Putamen (tissue), 1 donor: ENCODE data around the gene PLEKHN1.
A peak's percentile ranks its signal among the peaks of the same experiment; 100 is the strongest.
"Not testable (repeated sequence)": the region's sequence is repeated elsewhere in the genome, so short reads cannot be mapped to it uniquely, and the experiment has no call there.

Source experiments
- DNase-seq: peaks from one replicate; pipeline ENCODE4 v3.0.0-alpha.2; 2016; ENCODE audit warnings: low spot score

PLEKHN1 gene

GRCh38 chr1:1013105-1013921 lies 47.0 kb downstream of the PLEKHN1 start, which contains the start of gene ISG15:
Gene ISG15 (plus strand): TSS chr1:1013497. CDS start chr1:1013574, 77 bp downstream.
- peak; percentile 79 for DNase-seq

DNA sequence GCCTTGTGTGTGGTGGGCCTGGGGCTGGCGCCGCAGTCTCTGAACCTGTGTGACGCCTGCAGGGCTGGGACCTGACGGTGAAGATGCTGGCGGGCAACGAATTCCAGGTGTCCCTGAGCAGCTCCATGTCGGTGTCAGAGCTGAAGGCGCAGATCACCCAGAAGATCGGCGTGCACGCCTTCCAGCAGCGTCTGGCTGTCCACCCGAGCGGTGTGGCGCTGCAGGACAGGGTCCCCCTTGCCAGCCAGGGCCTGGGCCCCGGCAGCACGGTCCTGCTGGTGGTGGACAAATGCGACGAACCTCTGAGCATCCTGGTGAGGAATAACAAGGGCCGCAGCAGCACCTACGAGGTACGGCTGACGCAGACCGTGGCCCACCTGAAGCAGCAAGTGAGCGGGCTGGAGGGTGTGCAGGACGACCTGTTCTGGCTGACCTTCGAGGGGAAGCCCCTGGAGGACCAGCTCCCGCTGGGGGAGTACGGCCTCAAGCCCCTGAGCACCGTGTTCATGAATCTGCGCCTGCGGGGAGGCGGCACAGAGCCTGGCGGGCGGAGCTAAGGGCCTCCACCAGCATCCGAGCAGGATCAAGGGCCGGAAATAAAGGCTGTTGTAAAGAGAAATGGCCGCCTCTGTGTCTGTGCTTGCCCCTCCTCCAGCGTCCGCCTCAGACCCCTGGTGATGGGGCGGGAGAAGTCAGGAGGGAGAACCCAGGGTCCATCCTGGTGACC lies 47.8 kb downstream of the PLEKHN1 start:
- DNase-seq = no peak

GRCh38 chr1:1014799-1015681 lies 48.8 kb downstream of the PLEKHN1 start:
- DNase-seq = no peak

- not testable (repeated sequence) for DNase-seq
Observed at GRCh38 chr1:1017397-1018320, 51.4 kb downstream of the PLEKHN1 start.

DNA sequence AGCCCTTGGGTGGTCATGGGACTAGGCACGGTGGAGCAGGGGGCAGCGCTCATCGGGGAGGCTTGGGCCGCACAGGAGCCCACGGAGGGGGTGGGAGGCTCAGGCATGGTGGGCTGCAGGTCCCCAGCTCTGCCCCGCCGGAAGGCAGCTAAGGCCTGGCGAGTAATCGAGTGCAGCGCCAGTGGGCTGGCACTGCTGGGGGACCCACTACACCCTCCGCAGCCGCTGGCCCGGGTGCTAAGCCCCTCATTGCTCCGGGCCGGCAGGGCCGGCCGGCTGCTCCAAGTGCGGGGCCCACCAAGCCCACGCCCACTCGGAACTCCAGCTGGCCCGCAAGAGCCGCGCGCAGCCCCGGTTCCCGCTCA lies 52.0 kb downstream of the PLEKHN1 start:
- DNase-seq = not testable (repeated sequence)

- DNase-seq = peak; percentile 90
Observed at GRCh38 chr1:1019122-1019999, 53.1 kb downstream of the PLEKHN1 start.

DNA sequence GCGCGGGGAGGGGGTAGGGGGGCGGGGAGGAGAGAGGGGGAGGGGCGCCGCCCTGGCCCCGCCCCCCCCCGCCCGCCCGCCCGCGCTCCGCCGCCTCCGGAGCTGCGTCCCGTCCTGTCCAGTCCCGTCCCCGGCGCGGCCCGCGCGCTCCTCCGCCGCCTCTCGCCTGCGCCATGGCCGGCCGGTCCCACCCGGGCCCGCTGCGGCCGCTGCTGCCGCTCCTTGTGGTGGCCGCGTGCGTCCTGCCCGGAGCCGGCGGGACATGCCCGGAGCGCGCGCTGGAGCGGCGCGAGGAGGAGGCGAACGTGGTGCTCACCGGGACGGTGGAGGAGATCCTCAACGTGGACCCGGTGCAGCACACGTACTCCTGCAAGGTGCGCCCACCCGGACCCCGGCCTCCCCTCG lies 53.7 kb downstream of the PLEKHN1 start, which contains the start of gene AGRN:
TSS of gene AGRN (plus strand) at position 121 of the 405 bp plus-strand sequence. CDS start at position 174, 53 bp downstream.
- DNase-seq = no peak

- no peak for DNase-seq
Observed at GRCh38 chr1:1020415-1021009, 54.2 kb downstream of the PLEKHN1 start.

DNA sequence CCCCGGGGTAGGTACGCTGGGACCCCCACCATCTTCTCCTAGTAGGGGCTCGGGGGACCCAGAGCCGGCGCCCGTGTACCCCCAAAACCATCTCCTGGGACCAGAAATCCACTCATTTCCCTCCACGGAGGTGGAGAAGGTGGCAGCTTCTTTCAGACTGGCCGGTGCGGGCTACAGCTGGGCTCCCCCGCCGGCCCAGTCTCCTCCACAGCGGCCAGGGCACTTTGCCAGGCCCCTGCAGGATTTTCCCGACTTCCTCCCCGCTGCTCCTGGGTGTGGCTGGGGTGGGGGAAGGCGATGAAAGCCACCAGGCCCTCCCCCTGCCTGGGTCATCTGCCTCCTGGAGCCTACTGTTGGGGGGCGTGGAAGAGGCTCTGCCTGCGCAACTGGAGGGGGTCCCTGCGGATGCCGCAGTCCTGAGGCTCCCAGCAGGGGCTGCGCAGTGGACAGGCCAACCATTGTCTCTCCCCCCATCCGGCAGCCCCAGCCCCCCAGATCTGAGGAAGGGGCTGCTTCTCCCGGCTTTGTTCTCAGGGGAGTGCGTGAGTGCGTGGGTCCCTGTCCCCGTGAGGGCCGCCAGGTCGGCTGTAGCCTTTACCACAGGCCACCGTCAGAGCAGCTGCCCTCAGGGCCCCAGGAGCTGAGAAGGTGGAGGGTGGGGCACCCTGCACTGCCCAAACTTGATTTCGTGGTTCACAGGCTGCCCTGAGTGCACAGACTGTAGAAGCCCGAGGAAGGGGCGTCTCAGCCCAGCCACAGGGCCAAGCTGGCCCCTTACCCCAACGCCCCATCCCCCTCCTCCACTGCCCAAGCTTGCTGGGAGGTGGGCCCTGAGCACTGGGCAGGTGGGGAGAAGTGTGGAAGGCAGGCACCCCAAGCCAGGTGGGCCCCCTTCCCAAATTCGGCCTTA lies 55.0 kb downstream of the PLEKHN1 start:
- DNase-seq = no peak

- no peak for DNase-seq
Observed at GRCh38 chr1:1021920-1022259, 55.6 kb downstream of the PLEKHN1 start.

DNA sequence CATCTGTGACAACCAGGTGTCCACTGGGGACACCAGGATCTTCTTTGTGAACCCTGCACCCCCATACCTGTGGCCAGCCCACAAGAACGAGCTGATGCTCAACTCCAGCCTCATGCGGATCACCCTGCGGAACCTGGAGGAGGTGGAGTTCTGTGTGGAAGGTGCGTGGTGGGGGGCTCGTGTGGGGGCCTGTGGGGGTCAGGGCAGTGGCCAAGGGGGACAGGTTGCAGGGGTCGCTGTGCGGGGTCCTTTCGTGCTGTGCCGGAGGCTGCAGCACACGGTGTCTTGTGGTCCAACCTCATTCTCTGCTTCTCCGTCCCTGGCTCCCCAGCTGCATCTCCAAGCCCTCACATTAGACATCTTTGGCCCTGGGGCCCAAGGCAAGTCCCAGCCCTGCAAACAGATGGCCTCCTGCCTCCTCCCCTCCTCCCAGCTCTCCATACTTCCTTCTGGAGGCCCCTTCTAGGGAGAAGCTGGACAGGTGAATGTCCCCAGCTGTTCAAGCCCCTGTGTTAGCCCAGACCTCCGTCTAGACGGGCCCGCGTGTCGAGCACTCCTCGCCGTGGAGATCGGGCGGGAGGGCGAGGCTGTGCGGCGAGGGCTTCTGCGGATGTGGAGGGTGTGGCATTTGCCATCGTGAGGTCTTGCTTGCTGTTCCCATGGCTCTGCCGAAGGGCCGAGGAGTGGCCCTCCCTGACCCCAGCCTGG lies 56.2 kb downstream of the PLEKHN1 start:
- no peak for DNase-seq

GRCh38 chr1:1023700-1024099 lies 57.4 kb downstream of the PLEKHN1 start:
- DNase-seq = no peak

DNA sequence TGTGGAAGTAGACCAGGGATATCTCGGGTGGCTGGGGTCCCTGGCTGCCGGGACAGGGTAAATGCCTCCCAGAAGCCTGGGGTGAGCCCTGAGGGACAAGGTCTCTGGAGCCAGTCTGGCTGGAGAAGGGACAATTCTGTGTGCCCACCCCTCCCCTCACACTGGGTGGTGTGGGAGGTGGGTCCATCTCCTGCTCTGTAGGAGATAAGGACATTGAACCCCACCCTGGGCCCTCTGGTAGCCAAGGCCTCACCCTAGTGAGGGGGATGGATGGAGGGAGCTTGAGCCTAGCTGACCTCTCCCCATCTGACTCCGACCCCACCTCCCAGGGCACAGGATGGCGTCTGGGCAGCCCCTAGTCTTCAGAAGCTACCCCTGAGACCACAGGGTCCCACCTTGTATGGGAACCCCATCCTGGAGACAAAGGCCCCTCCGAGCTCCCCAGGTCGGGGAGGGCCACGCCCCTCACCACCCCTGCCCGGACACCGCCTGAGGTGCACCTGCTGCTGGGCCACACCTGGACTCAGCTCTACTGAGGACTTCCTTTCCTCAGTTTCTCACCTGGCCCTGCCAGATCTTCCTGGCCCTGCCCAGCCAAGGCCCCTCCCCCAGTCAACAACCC lies 58.0 kb downstream of the PLEKHN1 start:
- no peak for DNase-seq

- no peak for DNase-seq
Observed at GRCh38 chr1:1024771-1025699, 58.8 kb downstream of the PLEKHN1 start.
